GM06990 (cell line): Measurements from ENCODE around the gene ZNF582.

Experiments
- DNase-seq: peaks from one replicate; pipeline ENCODE4 v3.0.0-alpha.2; 2011; ENCODE audit not compliant: insufficient read length; ENCODE audit errors: extremely low read depth
- H3K27me3 ChIP-seq: replicated peaks from 2 replicates; pipeline ENCODE4 v1.6.0; 2011; ENCODE audit warnings: low read length; ENCODE audit not compliant: control insufficient read depth, insufficient read depth
- H3K36me3 ChIP-seq: 2 replicates; pipeline ENCODE4 v1.5.1; 2011; ENCODE audit warnings: low read length; ENCODE audit not compliant: control insufficient read depth, insufficient read depth
- H3K4me3 ChIP-seq: replicated peaks from 2 replicates; pipeline ENCODE4 v1.5.1; 2011; ENCODE audit warnings: low read depth, mild to moderate bottlenecking, control low read depth, low read length
- CTCF ChIP-seq: IDR thresholded peaks from 2 replicates; pipeline ENCODE4 v1.5.1; 2011; ENCODE audit warnings: low read length, control low read depth, mild to moderate bottlenecking, inconsistent platforms; ENCODE audit not compliant: insufficient read depth, poor library complexity, severe bottlenecking

Gene ZNF582

DNA sequence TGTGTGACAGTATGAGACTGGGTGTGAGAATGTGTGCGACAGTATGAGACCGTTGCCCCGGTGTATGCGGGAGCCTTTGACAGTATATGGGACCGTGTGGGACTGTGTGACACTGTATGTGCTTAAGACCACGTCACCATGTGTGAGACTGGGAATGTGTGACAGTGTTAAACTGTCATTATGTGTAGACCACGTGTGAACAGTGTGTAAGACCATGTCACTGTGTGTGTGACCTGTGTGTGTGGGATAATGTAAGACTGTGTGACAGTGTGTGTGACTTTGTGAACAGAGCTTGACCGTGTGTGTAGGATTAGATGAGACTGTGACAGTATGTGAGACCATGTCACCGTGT is 11.3 kb upstream of the ZNF582 start:
- TF ChIP-seq CTCF = no peak
- Histone ChIP-seq H3K4me3 (peak overlapping the region; percentile 89), H3K27me3 (no peaks in the 10 kb centered on the region), H3K36me3 (no peaks in the 10 kb centered on the region; the same call in 1 of the 2 replicates)
- no peak for DNase-seq

DNA sequence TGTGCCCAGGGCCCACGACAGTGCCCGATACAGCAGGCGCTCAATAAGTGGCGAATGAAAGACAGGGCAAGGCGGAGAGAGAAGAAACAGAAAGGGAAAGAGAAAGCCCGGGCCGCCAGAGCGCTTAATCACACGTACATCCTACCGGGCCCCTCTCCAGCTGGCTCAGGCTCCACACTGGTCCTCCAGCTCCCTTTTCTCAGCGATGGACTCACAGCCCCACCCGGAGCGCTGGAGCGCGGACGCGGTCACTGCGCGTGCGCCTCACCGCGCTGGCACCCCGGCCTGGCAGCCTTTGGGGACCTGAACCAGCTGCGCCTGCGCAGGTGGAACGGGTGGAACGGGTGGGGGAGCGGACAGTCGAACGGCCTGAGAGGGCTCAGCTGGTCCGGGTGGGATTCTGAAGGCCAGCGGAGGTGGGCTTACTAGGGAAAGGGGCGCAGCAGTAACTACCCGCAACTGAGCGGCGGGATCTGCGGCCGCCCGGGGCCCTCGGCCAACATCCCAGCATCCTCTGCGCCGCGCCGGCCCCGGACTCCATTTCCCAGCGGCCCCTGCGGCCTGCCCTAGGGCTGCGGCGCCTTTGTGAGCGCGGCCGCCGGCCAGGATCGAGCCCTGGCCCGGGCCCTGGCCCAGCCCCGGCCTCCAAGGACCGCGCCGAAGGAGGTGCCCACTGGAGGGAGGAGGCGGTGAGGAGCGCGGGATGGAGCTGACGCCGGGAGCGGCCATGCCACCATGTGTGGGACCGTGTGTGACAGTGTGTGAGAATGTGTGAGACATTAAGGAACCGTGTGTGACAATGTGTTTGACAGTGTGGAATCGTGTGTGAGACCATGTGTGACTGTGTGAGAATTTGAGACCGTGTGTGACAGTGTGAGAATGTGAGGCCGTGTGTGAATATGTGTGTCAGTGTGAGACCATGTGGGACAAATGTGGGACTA is 10.7 kb upstream of the ZNF582 start, which contains the start of gene ZNF583:
Gene ZNF583, plus strand, starts transcription at position 569 of the 941 bp plus-strand sequence. CDS start 2,783 bp downstream, outside the sequence.
- Histone ChIP-seq H3K4me3 (peak within 1 kb of the TSS; percentile 89), H3K36me3 (no peaks in the 10 kb centered on the region; the same call in none of the 2 replicates), H3K27me3 (no peaks in the 10 kb centered on the region)
- peak; percentile 95 for DNase-seq
- TF ChIP-seq CTCF = no peak

- no peaks in the 10 kb centered on the region for H3K27me3 ChIP-seq
- no peaks in the 10 kb centered on the region; the same call in 1 of the 2 replicates for H3K36me3 ChIP-seq
- no peak for TF ChIP-seq CTCF
- peak overlapping the region; percentile 89 for H3K4me3 ChIP-seq
- DNase-seq = no peak
Measured at GRCh38 chr19:56403261-56403660, 9.9 kb upstream of the ZNF582 start.

DNA sequence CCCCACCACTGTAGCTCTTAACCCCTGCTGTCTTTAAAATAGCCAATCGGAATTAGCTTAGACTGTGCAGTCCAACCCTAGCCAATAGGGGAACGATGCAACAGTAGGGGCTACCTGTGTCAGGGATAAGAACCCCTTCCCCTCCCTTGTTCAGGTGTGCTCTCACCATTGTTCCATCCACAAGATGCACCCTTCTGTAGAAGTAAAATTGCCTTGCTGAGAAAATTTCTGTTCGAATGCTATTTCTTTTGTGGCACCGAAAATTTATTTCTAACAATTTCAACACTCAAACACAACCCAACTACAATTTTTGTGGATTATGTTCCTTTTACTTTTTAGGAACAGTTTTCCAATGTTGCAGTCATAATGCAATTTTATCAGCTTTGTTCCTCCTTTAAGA is 7.2 kb upstream of the ZNF582 start:
- TF ChIP-seq CTCF = no peak

DNA sequence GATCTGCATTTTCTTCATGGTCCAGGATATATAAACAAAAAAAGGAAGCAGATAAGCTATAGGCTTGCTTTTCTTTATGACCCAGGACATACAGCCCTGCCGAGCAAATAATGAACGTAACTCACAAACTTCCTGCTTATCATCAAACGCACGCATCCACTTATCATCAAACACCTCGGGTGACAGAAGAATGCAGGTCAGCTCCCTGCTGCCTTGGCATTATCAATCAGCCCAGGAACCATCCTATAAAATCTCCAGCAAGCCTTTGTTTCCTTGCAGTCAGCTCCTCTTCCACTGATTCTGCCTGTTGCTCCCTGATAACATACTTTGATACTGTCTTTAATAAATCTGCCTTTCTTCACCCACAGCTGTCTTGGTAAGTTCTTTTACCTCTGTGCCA is 5.5 kb upstream of the ZNF582 start:
- H3K36me3 ChIP-seq = peaks cover 2% of the 10 kb centered on the region
- TF ChIP-seq CTCF = no peak

More for the DNA sequence above, 7.2 kb upstream of the ZNF582 start:
- Histone ChIP-seq H3K36me3 (peaks cover 2% of the 10 kb centered on the region), H3K27me3 (no peaks in the 10 kb centered on the region), H3K4me3 (no peak overlapping the region)
- DNase-seq = no peak

More for the DNA sequence above, 5.5 kb upstream of the ZNF582 start:
- Histone ChIP-seq H3K27me3 (no peaks in the 10 kb centered on the region), H3K4me3 (no peak overlapping the region)
- no peak for DNase-seq
